NCI-H226 (cell line): ENCODE measurements around the gene GIPC3.

Source experiments
- DNase-seq: peaks from one replicate; pipeline ENCODE4 v3.0.0-alpha.2; 2015

Gene GIPC3

GRCh38 chr19:3605770-3606169 is 20.5 kb downstream of the GIPC3 start:
- DNase-seq: no peak

- no peak for DNase-seq
These were observed 21.0 kb downstream of the GIPC3 start for GRCh38 chr19:3606174-3606689.

GRCh38 chr19:3606690-3607289 is 21.5 kb downstream of the GIPC3 start, which contains the start of gene TBXA2R:
TBXA2R (minus strand) TSS chr19:3606875; CDS start chr19:3600634, 6,241 bp downstream.
- DNase-seq: peak; percentile 71

GRCh38 chr19:3607303-3608078 is 22.2 kb downstream of the GIPC3 start:
- no peak for DNase-seq

- no peak for DNase-seq
These were observed 22.9 kb downstream of the GIPC3 start for GRCh38 chr19:3608079-3608641.

GRCh38 chr19:3608750-3609322 is 23.6 kb downstream of the GIPC3 start:
- DNase-seq: no peak

- no peak for DNase-seq
These were observed 24.8 kb downstream of the GIPC3 start for GRCh38 chr19:3609779-3610719.

- DNase-seq: no peak
These were observed 25.8 kb downstream of the GIPC3 start for GRCh38 chr19:3610745-3611717.

- DNase-seq: no peak
These were observed 26.6 kb downstream of the GIPC3 start for GRCh38 chr19:3611841-3612240.

GRCh38 chr19:3612330-3612729 is 27.1 kb downstream of the GIPC3 start:
- DNase-seq: no peak

GRCh38 chr19:3612901-3613741 is 27.8 kb downstream of the GIPC3 start:
- no peak for DNase-seq

- no peak for DNase-seq
These were observed 28.8 kb downstream of the GIPC3 start for GRCh38 chr19:3613818-3614661.

GRCh38 chr19:3614858-3615505 is 29.7 kb downstream of the GIPC3 start:
- DNase-seq: no peak

- no peak for DNase-seq
These were observed 30.4 kb downstream of the GIPC3 start for GRCh38 chr19:3615524-3616135.

- DNase-seq: no peak
These were observed 32.2 kb downstream of the GIPC3 start for GRCh38 chr19:3617463-3617862.

- peak; percentile 15 for DNase-seq
These were observed 33.0 kb downstream of the GIPC3 start for GRCh38 chr19:3618144-3618810.

- no peak for DNase-seq
These were observed 33.7 kb downstream of the GIPC3 start for GRCh38 chr19:3618811-3619630.
